ENCODE data around the gene IFNG. TPM values are rescaled to one million over a fixed set of nuclear protein-coding genes. Genes with fewer than 3 reads are reported as not detected.

IFNG gene
- total and polyA plus RNA-seq, 10 of the 15 experiments (the other 5 are each of a cell fraction or from before 2014, with no cell fraction given) = 0.10 to 1.4 (median 0.25) TPM; not detected in 2

- no peak for TF ChIP-seq CTCF (IDR thresholded peaks at IDR 0.05 in 2 of 3, conservative IDR thresholded peaks at IDR 0.05 in 1 of 3; ENCODE audit: control insufficient read depth in 2 of 3, extremely low read depth in 1 of 3, insufficient read depth in 1 of 3, low read depth in 3 of 3, low read length in 3 of 3)
- no peak for TF ChIP-seq CBX5 (IDR thresholded peaks at IDR 0.05; ENCODE audit: low read depth)
- no peak for TF ChIP-seq PAX5 (IDR thresholded peaks at IDR 0.05; ENCODE audit: borderline replicate concordance, low read depth, low read length)
- no peak for TF ChIP-seq CHD4 (IDR thresholded peaks at IDR 0.05)
- no peak for TF ChIP-seq ZNF622 (IDR thresholded peaks at IDR 0.05)
- TF ChIP-seq ZNF592 (IDR thresholded peaks at IDR 0.05) = no peak
- no peak for TF ChIP-seq MTA3 (IDR thresholded peaks at IDR 0.05; ENCODE audit: borderline replicate concordance, low read length)
- no peak for TF ChIP-seq SP1 (IDR thresholded peaks at IDR 0.05; ENCODE audit: low read depth, low read length)
- TF ChIP-seq MXI1 (IDR thresholded peaks at IDR 0.05; ENCODE audit: low read depth, low read length) = peak; percentile 99
- TF ChIP-seq BCL11A (IDR thresholded peaks at IDR 0.05; ENCODE audit: low read depth, low read length) = no peak
- no peak for TF ChIP-seq ZNF384 (IDR thresholded peaks at IDR 0.05; ENCODE audit: borderline replicate concordance, low read depth, low read length)
- peak; percentile 56 to 78 for TF ChIP-seq IKZF2 (IDR thresholded peaks at IDR 0.05)
- TF ChIP-seq ZZZ3 (IDR thresholded peaks at IDR 0.05; ENCODE audit: control insufficient read depth, insufficient read length, low read depth) = no peak
- TF ChIP-seq STAT3 (IDR thresholded peaks at IDR 0.05; ENCODE audit: low read depth, low read length) = no peak
- TF ChIP-seq PBX3 (IDR thresholded peaks at IDR 0.05; ENCODE audit: insufficient replicate concordance, low read depth, low read length) = no peak
- TF ChIP-seq E4F1 (IDR thresholded peaks at IDR 0.05; ENCODE audit: borderline replicate concordance, partially characterized antibody) = no peak
- 0 out of 4 replicates have a peak, but pooled peaks of 1 of the 2 experiments have one; percentile 18 for TF ChIP-seq BHLHE40 (IDR thresholded peaks at IDR 0.05; ENCODE audit: borderline replicate concordance in 1 of 2, low read depth in 2 of 2, low read length in 1 of 2)
- TF ChIP-seq RCOR1 (conservative IDR thresholded peaks at IDR 0.05; ENCODE audit: low read depth, low read length) = no peak
- peak; percentile 91 for TF ChIP-seq RUNX3 (IDR thresholded peaks at IDR 0.05; ENCODE audit: low read length)
- peak; percentile 87; the same call in 1 of the 2 replicates for TF ChIP-seq ESRRA (IDR thresholded peaks at IDR 0.05; ENCODE audit: low read length)
- TF ChIP-seq RB1 (IDR thresholded peaks at IDR 0.05; ENCODE audit: borderline replicate concordance) = no peak
- TF ChIP-seq RAD21 (IDR thresholded peaks at IDR 0.05; ENCODE audit: insufficient read depth, low read depth, low read length) = no peak
Measured at GRCh38 chr12:68175557-68176061, 16.1 kb upstream of the IFNG start (continued).
